Anterior cingulate cortex (tissue), 58 donors: ENCODE results near the gene SERPINB2.
"Not testable (repeated sequence)": the region's sequence is repeated elsewhere in the genome, so short reads cannot be mapped to it uniquely, and the experiment has no call there.

Experiments
- DNase-seq, 58 donors: peaks; one replicate each; lab custom pipeline; 2025; lab: John Stamatoyannopoulos, UW

The SERPINB2 gene

DNA sequence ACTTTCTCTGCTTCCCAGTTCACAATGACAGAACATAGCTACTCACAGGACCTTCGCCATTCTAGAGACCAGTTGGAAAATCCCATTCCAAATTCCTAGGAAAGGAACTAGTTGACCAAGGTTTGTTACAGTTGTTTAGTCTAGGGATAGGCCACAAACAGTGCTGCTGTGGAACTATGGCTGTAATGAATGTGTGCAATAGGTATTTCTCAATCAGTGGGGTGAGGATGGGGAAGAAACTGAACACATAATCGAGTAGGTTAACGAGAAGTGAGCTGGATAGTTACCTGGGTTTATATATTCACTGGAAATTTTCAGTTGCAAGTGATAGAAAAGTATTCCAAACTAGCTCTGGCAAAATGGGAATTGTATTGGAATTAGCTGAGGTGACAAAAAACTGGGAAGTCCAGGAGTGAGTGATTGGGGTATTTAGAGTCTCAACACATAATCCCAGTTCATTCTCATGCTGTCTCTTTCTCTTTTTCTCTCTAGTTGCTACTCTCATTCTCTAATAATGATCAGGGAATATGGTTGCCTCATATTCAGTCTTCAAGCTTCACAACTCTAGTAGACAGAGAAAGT, 43.4 kb downstream of the SERPINB2 start:
- no peak for DNase-seq

GRCh38 chr18:63936156-63936931, 48.8 kb downstream of the SERPINB2 start:
- peak in 52 of 58 donors; percentile 12 to 82 (median 50) for DNase-seq

GRCh38 chr18:63936932-63937393, 49.5 kb downstream of the SERPINB2 start:
- DNase-seq: no peak

DNA sequence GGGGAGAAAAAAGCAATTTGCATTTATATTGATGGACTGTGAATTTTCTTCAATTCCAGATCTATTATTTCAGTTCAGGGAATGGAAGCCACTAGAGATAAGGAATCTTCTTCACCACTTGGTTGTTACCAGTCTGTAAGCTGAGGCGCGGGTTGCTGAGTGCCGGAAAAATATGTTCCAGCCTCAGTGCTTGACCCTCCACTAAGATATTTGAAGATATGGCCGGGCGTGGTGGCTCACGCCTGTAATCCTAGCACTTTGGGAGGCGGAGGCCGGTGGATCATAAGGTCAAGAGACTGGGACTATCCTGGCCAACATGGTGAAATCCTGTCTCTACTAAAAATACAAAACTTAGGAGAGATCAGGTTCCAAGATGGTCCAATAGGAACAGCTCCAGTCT, 52.5 kb downstream of the SERPINB2 start:
- DNase-seq: no peak

GRCh38 chr18:63940543-63941050, 53.1 kb downstream of the SERPINB2 start:
- DNase-seq: not testable (repeated sequence)

DNA sequence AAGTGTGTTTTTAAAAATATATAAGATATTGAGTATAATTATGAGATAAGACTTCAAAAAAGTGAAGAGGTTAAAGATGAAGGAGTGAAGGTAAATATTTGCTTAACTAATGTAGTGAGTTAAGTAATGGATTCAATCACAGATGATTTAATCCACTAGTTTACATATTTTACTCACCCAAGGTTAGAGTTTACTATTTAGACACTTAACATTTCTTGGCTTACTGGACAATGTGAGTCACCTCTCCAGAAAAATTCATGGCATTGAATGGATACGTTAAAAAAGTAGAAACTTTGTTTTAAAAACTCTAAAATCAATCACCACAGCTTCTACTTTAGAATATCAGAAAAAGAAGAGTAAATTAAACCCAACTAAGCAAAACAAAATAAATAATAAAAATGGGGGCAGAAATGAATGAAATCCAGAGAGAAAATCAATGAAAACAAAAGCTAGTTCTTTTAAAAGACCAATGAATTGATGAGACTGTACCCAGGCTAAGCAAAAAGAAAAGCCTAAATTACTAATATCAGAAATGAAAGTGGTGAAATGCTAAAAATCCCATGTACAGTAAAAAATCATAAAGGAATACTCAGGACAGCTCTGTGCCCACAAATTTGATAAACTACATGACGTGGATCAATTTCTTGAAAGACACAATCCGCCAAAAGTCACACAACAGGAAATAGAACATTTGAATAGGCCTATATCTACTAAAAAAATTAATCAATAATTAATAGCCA, 59.7 kb downstream of the SERPINB2 start:
- DNase-seq: no peak

- DNase-seq: peak in 36 of 58 donors; percentile 7 to 76 (median 44)
Observed at GRCh38 chr18:63949068-63949737, 61.7 kb downstream of the SERPINB2 start, which contains the start of gene HMSD. Gene HMSD (plus strand): TSS chr18:63949301. CDS start chr18:63953456, 4,155 bp downstream.

- DNase-seq: no peak
Observed at GRCh38 chr18:63951302-63951705, 63.8 kb downstream of the SERPINB2 start.
